Heart left ventricle (tissue), 13 donors: ENCODE data around the gene CACNA2D3.

Experiments used
- POLR2A ChIP-seq, 2 donors: fragments of 450-650 bp; IDR thresholded peaks; one replicate each; pipeline ENCODE4 v1.6.1; 2017; ENCODE audit warnings: antibody characterized with exemption in 2 of 2, mild to moderate bottlenecking in 2 of 2, moderate library complexity in 2 of 2
- TF ChIP-seq, protein P1 (sequence below), 12 donors: fragments of 200-600 bp; sonication (generic) in 4 of 12; IDR thresholded peaks; one replicate each; pipeline versions ENCODE4 v1.5.0 to v1.8.0; 2018 to 2022; ENCODE audit warnings: antibody characterized with exemption in 12 of 12, mild to moderate bottlenecking in 5 of 12
- donor health status: ischemic (EF 13 %, LVEDD 7.1; RV severe dilation, severe dysfunction).
- donor health status: DM: no; HTN: yes; CAD: no.
- donor health status: DM: no; HTN: no; CAD: no.
- donor health status: ischemic (EF 25% LVEDD 6.9; RV normal size, moderate dysfunction).
- donor health status: ischemic (EF 25% LVEDD 5.7; RV mildly dilated, moderate dysfunction).
- donor health status: ischemic (EF 35%, LVEDD 5.7; RV mildly dilated, moderate dysfunction).
- donor health status: nonischemic (EF 11% LVEDD 7.7; RV severe dilation, severe dysfunction).
- donor health status: DM: yes; HTN: yes; CAD: no.
- donor health status: PGD.
- donor health status: ischemic (EF 29% LVEDD 5.4; RV normal size, mild dysfunction).
- donor health status: nonischemic (EF 23%, LVEDD 6.1; RV moderate dilation, normal function).

DNA sequence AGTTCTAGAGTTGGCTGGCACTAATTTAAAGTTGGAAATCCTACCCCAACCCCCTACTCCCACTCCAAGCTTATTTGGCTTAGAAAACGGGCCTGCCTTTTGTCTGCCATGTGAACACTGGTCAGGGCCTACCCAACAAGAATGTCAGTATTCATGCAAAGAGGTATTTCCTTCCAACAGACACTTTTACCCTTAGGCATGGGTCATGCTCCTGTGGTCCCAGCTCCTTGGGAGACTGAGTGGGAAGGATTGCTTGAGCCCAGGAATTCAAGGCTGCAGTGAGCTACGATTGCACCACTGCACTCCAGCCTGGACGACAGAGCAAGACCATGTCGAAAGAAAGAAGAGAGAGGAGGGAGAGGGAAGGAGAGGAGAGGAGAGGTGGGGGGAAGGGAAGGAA, 943.0 kb downstream of the CACNA2D3 start:
- TF ChIP-seq, protein P1, sequence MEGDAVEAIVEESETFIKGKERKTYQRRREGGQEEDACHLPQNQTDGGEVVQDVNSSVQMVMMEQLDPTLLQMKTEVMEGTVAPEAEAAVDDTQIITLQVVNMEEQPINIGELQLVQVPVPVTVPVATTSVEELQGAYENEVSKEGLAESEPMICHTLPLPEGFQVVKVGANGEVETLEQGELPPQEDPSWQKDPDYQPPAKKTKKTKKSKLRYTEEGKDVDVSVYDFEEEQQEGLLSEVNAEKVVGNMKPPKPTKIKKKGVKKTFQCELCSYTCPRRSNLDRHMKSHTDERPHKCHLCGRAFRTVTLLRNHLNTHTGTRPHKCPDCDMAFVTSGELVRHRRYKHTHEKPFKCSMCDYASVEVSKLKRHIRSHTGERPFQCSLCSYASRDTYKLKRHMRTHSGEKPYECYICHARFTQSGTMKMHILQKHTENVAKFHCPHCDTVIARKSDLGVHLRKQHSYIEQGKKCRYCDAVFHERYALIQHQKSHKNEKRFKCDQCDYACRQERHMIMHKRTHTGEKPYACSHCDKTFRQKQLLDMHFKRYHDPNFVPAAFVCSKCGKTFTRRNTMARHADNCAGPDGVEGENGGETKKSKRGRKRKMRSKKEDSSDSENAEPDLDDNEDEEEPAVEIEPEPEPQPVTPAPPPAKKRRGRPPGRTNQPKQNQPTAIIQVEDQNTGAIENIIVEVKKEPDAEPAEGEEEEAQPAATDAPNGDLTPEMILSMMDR (IDR thresholded peaks at IDR 0.05) = no peak
- TF ChIP-seq POLR2A (IDR thresholded peaks at IDR 0.05) = no peak
